Duodenal mucosa (tissue), 2 donors: ENCODE data around the gene NOXA1.

Experiments
- H3K27ac ChIP-seq: one replicate; pipeline ENCODE4 v1.7.0; 2013; ENCODE audit warnings: low read depth, low read length
- H3K27me3 ChIP-seq, 2 donors: one replicate each; pipeline ENCODE4 v1.7.0; 2013; ENCODE audit warnings: low read length in 2 of 2, control low read depth in 1 of 2; ENCODE audit not compliant: insufficient read depth in 2 of 2, control insufficient read depth in 1 of 2
- H3K36me3 ChIP-seq, 2 donors: one replicate each; pipeline ENCODE4 v1.7.0; 2013; ENCODE audit warnings: low read length in 2 of 2, control low read depth in 1 of 2; ENCODE audit not compliant: insufficient read depth in 2 of 2, control insufficient read depth in 1 of 2
- H3K4me1 ChIP-seq, 2 donors: one replicate each; pipeline ENCODE4 v1.7.0; 2013; ENCODE audit warnings: low read length in 2 of 2, control low read depth in 1 of 2; ENCODE audit not compliant: insufficient read depth in 2 of 2, control insufficient read depth in 1 of 2
- H3K4me3 ChIP-seq, 2 donors: one replicate each; pipeline ENCODE4 v1.7.0; 2013; ENCODE audit warnings: low read length in 2 of 2, low read depth in 1 of 2
- H3K9ac ChIP-seq, 2 donors: one replicate each; pipeline ENCODE4 v1.7.0; 2013; ENCODE audit warnings: low read length in 2 of 2, low read depth in 1 of 2
- H3K9me3 ChIP-seq, 2 donors: one replicate each; pipeline ENCODE4 v1.7.0; 2013; ENCODE audit warnings: low read length in 2 of 2, control low read depth in 1 of 2; ENCODE audit not compliant: control insufficient read depth in 1 of 2

The NOXA1 gene

GRCh38 chr9:137470785-137471184, 47.6 kb downstream of the NOXA1 start:
- Histone ChIP-seq H3K36me3 (no peaks in the 10 kb centered on the region), H3K9ac (no peak overlapping the region), H3K27ac (no peak overlapping the region), H3K4me3 (no peak overlapping the region), H3K4me1 (no peaks in the 10 kb centered on the region), H3K9me3 (peaks cover 2 to 3% of the 10 kb centered on the region in 2 donors), H3K27me3 (no peaks in the 10 kb centered on the region)

- no peaks in the 10 kb centered on the region for H3K4me1 ChIP-seq
- H3K27ac ChIP-seq: no peak overlapping the region
- H3K27me3 ChIP-seq: no peaks in the 10 kb centered on the region
- no peak overlapping the region for H3K9ac ChIP-seq
- no peak overlapping the region for H3K4me3 ChIP-seq
- no peaks in the 10 kb centered on the region for H3K36me3 ChIP-seq
- peaks cover 3 to 7% of the 10 kb centered on the region in 2 donors for H3K9me3 ChIP-seq
Measured at GRCh38 chr9:137474271-137474670, 51.1 kb downstream of the NOXA1 start.

GRCh38 chr9:137475666-137476065, 52.5 kb downstream of the NOXA1 start:
- Histone ChIP-seq H3K27me3 (no peaks in the 10 kb centered on the region), H3K27ac (no peak overlapping the region), H3K4me1 (no peaks in the 10 kb centered on the region), H3K9ac (no peak overlapping the region), H3K36me3 (no peaks in the 10 kb centered on the region), H3K4me3 (no peak overlapping the region), H3K9me3 (peaks cover 3 to 7% of the 10 kb centered on the region in 2 donors)

GRCh38 chr9:137476856-137477255, 53.7 kb downstream of the NOXA1 start:
- Histone ChIP-seq H3K9ac (no peak overlapping the region), H3K36me3 (no peaks in the 10 kb centered on the region), H3K4me3 (no peak overlapping the region), H3K27me3 (no peaks in the 10 kb centered on the region), H3K9me3 (peaks cover 3 to 7% of the 10 kb centered on the region in 2 donors), H3K4me1 (no peaks in the 10 kb centered on the region), H3K27ac (no peak overlapping the region)

- Histone ChIP-seq H3K4me3 (no peak overlapping the region), H3K4me1 (no peaks in the 10 kb centered on the region), H3K9me3 (peaks cover 3 to 7% of the 10 kb centered on the region in 2 donors), H3K9ac (no peak overlapping the region), H3K27ac (no peak overlapping the region), H3K27me3 (no peaks in the 10 kb centered on the region), H3K36me3 (no peaks in the 10 kb centered on the region)
Measured at GRCh38 chr9:137477778-137478612, 54.8 kb downstream of the NOXA1 start.

GRCh38 chr9:137478613-137478961, 55.4 kb downstream of the NOXA1 start:
- Histone ChIP-seq H3K9ac (no peak overlapping the region), H3K9me3 (peaks cover 3 to 7% of the 10 kb centered on the region in 2 donors), H3K4me1 (no peaks in the 10 kb centered on the region)

GRCh38 chr9:137478962-137479861, 56.0 kb downstream of the NOXA1 start:
- H3K36me3 ChIP-seq: no peaks in the 10 kb centered on the region
- no peak overlapping the region for H3K27ac ChIP-seq
- H3K27me3 ChIP-seq: no peaks in the 10 kb centered on the region
- no peak overlapping the region for H3K9ac ChIP-seq
- peaks cover 3 to 7% of the 10 kb centered on the region in 2 donors for H3K9me3 ChIP-seq
- H3K4me1 ChIP-seq: no peaks in the 10 kb centered on the region
- H3K4me3 ChIP-seq: no peak overlapping the region

More at GRCh38 chr9:137478613-137478961, 55.4 kb downstream of the NOXA1 start:
- H3K27ac ChIP-seq: no peak overlapping the region
- H3K36me3 ChIP-seq: no peaks in the 10 kb centered on the region
- no peak overlapping the region for H3K4me3 ChIP-seq
- H3K27me3 ChIP-seq: no peaks in the 10 kb centered on the region

- no peak overlapping the region for H3K27ac ChIP-seq
- no peaks in the 10 kb centered on the region for H3K27me3 ChIP-seq
- H3K9me3 ChIP-seq: peaks cover 2 to 7% of the 10 kb centered on the region in 2 donors
- no peaks in the 10 kb centered on the region for H3K36me3 ChIP-seq
- no peak overlapping the region for H3K4me3 ChIP-seq
- no peaks in the 10 kb centered on the region for H3K4me1 ChIP-seq
- H3K9ac ChIP-seq: no peak overlapping the region
Measured at GRCh38 chr9:137479892-137480685, 56.9 kb downstream of the NOXA1 start.

GRCh38 chr9:137480686-137481683, 57.8 kb downstream of the NOXA1 start:
- H3K9ac ChIP-seq: no peak overlapping the region
- H3K36me3 ChIP-seq: no peaks in the 10 kb centered on the region
- peaks cover 0 to 3% of the 10 kb centered on the region in 2 donors for H3K9me3 ChIP-seq
- H3K27me3 ChIP-seq: no peaks in the 10 kb centered on the region
- H3K4me1 ChIP-seq: no peaks in the 10 kb centered on the region
- H3K4me3 ChIP-seq: no peak overlapping the region
- no peak overlapping the region for H3K27ac ChIP-seq
